ENCODE results near the gene ITGA7.

GRCh38 chr12:55720071-55720564 is 12.4 kb upstream of the ITGA7 start, which contains the start of gene RDH5:
- no peak for TF ChIP-seq CTCF (IDR thresholded peaks at IDR 0.05; ENCODE audit: low read depth, low read length, poor library complexity, severe bottlenecking)
- no peak for TF ChIP-seq EZH2phosphoT487 (IDR thresholded peaks at IDR 0.05; ENCODE audit: borderline replicate concordance, low read length)
